Epithelial cell of esophagus (primary cell): ENCODE data around the gene TXNRD2.

Experiments
- DNase-seq: peaks from one replicate; pipeline ENCODE4 v3.0.0; 2010; ENCODE audit warnings: low read depth
- H3K4me3 ChIP-seq: 2 replicates; pipeline ENCODE4 v1.5.1; 2011; ENCODE audit warnings: mild to moderate bottlenecking, low read length, control low read depth
- CTCF ChIP-seq: IDR thresholded peaks from 2 replicates; pipeline ENCODE4 v1.5.1; 2011; ENCODE audit warnings: low read depth, mild to moderate bottlenecking, low read length, control low read depth, inconsistent platforms; ENCODE audit not compliant: insufficient read depth; ENCODE audit errors: missing control alignments

Gene TXNRD2

GRCh38 chr22:19901577-19902244 lies 39.9 kb downstream of the TXNRD2 start:
- no peak for TF ChIP-seq CTCF
- H3K4me3 ChIP-seq = no peak overlapping the region
- DNase-seq = no peak

- no peak for TF ChIP-seq CTCF
- no peak for DNase-seq
- H3K4me3 ChIP-seq = no peak overlapping the region
Measured at GRCh38 chr22:19900707-19901436, 40.7 kb downstream of the TXNRD2 start.

- TF ChIP-seq CTCF = no peak
- no peak for DNase-seq
- no peak overlapping the region for H3K4me3 ChIP-seq
Measured at GRCh38 chr22:19898831-19899567, 42.6 kb downstream of the TXNRD2 start.

GRCh38 chr22:19898145-19898544 lies 43.5 kb downstream of the TXNRD2 start:
- no peak for TF ChIP-seq CTCF
- no peak overlapping the region for H3K4me3 ChIP-seq
- DNase-seq = no peak

GRCh38 chr22:19897726-19898125 lies 43.9 kb downstream of the TXNRD2 start:
- TF ChIP-seq CTCF = no peak
- DNase-seq = no peak
- H3K4me3 ChIP-seq = no peak overlapping the region

- no peak for DNase-seq
- no peak for TF ChIP-seq CTCF
- H3K4me3 ChIP-seq = no peak overlapping the region
Measured at GRCh38 chr22:19896665-19897355, 44.8 kb downstream of the TXNRD2 start.
